Right ventricle myocardium inferior (tissue), 1 donor: ENCODE measurements around the gene UPF3A. TPM values are rescaled to one million over a fixed set of nuclear protein-coding genes. Genes with fewer than 3 reads are reported as not detected.

Experiments used
- ATAC-seq: fragments of 200-7000 bp; cut with Tn5 transposase; one replicate; pipeline ENCODE4 v1.9.1; 2020; ENCODE audit warnings: mild to moderate bottlenecking, moderate library complexity
- DNase-seq: peaks from one replicate; pipeline ENCODE4 v3.0.0; 2021; ENCODE audit errors: missing footprints
- intact Hi-C: fragments of 100-400 bp; cut with DNase I; formaldehyde crosslinking; loops from one replicate; pipeline ENCODE4 v1.11.0; 2022
- total RNA-seq: library from RNA; stranded (reverse); fragmentation: NEBNext Ultra II Directional; extraction: Animal tissue kit (Norgen Biotek cat#: 25700); gene quantifications from one replicate; pipeline ENCODE4 v1.2.1, GENCODE V29; 2021
- donor health status: DM: no; HTN: yes; CAD: no; lungs with severe emphysema.

The UPF3A gene
- total RNA-seq, 1 donor from 2014 or later = 19.3 TPM

DNA sequence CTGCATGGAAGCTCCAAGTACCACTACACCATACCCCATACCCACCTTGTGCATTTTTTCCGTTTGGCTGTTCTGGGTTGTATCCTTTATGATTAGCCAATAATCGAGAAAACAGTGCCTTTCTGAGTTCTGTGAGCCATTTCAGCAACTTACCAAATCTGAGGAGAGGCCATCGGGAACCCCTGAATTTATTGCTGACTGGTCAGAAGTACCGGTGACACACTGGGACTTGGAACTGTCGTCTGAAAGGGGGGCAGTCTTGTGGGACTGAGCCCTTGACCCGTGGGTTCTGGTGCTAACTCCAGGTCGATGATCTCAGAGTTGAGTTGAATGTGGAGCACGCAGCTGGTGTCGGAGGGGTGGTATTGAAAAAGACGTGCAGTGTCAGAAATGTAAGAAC, 15.0 kb downstream of the UPF3A start:
- intact Hi-C loops = no loop called here
- DNase-seq = no peak
- ATAC-seq = no peak

DNA sequence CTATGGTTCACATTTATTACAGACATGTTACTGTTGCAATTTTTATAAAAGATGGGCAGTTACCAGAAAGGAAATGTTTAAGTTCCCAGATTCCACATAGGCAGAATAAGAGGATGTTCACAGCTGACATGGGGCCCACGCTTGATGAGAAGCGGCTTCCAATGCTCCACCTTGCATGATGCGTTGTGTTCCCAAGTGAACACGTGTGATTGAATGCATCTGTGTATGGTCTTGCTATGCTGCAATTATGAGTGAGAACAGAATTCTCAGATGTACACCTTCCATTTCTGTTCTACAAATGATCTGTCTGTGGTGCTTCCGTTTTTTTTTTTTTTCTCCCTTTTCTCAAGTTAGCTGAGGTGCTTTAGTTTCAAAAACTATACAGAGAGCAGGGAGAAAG, 15.5 kb downstream of the UPF3A start:
- ATAC-seq = no peak
- no peak for DNase-seq
- intact Hi-C loops = no loop called here

DNA sequence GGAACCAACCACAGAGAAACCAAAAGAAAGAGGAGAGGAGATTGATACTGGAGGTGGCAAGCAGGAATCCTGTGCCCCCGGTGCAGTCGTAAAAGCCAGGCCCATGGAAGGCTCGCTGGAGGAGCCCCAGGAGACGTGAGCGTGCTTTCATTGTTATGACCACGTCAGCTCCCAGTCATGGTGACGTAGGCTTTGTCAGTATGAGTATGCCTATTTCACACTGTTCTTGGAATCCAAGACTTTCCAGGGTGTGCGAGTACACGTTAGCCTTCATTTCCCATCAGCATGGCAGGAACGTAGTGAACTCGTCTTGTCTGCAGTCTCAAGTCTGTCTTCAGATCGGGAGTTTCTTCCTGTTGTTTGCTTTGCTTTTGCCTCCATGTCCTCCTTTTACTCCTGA, 17.5 kb downstream of the UPF3A start:
- ATAC-seq (no peak), DNase-seq (no peak)
- intact Hi-C loops = no loop called here

DNA sequence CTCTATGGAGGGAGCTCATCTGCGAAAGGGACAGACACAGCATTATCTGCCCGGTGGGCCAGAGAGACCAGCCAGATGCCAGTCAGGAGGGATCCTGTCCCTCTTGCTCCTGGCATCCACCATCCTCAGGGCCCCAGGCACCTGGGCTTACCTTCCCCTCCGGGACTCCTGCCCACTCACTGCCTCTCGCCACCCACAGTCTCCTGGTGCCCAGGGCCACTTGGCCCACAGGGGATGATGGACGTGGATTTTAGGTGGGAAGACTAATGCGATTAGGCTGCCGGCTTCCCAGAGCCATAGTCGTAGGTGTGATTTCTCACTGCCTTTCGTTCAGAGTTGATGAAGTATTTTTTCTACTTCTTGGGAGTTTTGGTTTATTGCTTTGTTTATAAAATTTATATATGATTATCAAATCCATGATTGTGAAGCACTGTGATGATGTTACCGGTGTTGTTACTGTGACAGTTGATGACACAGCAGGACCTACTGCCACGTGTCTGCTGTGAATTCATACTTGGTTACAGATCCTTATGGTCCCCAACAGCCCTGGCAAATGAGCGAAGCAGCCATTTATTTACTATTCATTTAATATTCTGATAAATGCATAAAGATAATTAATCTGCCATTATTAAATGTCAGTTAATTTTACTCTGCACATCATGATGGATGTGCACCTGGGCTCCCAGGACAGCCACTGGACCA, 18.4 kb downstream of the UPF3A start:
- intact Hi-C loops = no loop called here
- no peak for DNase-seq
- no peak for ATAC-seq

DNA sequence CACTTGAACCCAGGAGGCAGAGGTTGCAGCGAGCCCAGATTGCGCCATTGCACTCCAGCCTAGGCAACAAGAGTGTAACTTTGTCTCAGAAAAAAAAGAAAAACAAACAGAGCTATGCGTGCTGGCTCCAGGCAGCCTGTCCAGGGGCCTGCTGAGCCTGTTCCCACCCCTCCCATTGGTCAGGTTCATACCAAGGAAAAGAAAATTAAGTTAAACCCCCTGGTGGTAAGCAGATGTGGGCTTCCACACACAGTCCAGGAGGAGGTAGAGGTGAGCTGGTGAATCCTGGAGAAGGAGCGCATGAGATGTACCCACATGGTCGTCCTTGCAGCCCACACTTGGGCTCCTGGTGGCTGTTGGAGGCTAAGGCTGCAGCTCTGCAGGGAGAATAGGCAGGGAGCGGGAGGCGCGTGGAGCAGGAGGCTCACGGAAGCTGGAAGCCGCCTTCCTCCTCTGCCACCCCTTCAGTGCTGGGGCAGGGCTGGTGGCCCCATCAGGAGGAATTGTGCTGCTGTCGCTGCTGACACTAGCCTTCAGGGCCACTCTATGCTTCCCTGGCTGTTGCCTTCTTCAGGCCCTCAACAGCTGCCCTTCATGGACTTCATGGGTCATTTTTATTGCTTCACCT, 22.4 kb downstream of the UPF3A start:
- DNase-seq (no peak), ATAC-seq (no peak)
- intact Hi-C loops = no loop called here

DNA sequence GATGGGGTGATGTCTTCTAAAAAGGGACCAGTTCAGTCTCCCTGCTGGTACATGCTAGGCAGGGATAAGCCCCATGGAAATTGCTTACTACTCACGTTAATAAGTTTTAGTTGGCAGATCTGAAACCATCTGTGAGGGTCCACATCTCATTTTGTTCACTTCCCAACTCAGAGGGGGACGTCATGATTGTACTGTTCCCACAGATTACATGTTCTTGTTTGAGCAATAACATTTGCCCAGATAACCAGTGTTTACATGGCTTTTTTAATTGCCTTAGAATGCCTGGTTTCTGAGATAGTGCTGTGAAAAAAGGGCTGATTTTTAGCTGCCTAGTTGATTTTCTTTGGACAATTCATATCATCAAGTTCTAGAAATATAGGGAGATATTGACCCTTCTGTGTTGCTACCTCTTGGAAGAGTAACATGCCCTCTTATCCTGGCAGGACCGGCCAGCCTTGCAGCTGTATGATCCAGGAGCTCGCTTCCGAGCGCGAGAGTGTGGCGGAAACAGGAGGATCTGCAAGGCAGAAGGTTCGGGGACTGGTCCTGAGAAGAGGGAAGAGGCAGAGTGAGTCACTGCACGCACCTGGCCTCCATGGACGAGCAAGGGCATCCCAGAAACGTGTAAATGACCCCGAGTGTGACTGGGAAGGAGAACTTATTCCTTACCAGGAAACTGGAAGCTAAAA, 23.1 kb downstream of the UPF3A start:
- DNase-seq = no peak
- ATAC-seq = no peak
- intact Hi-C loops = no loop called here

DNA sequence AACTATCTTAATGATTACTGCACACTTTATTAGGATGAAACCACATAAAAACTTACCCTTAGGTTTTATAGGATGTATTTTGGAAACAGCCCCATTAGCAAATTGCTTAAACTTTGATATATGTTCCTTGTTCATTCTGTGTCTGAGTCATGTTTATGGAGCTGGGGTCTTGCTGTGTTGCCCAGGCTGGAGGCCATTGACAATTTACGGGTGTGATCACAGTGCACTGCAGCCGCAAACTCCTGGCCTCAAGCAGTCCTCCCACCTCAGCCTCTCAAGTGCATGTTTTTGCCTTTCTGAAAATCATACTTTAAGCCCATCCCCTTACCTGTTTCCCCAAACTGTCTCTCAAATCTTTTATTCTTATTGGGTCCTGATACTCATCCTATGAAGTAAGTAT, 27.7 kb downstream of the UPF3A start:
- ATAC-seq (no peak), DNase-seq (no peak)
- intact Hi-C loops = no loop called here

DNA sequence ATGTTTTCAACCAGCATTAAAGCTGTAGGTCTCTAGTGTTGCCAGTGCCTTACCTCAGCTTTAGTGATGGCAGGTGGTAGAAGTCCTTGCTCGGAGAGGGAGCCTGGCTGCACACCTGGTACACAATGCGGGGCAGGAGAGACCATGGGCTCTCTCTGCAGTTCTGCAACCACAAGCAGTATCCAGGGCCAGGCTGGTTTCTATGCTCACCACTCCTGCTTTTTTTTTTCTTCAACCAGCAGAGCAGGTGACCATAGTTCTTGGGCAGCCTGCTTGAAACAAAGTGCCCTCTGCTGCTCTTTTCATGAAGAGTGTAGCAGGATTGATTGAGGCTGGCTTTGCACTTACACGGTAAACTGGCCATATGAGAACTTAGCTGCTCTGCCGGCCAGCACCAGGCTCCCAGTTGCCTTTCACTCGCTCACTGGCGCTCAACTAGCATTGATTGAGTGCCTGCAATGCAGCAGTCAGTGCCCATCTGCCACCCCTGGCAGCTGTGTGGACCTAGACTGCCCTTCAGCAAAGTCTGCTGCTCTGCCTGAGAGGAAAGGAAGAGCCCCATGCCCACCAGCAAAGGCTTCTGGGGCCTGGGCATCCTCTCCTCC, 28.5 kb downstream of the UPF3A start:
- DNase-seq = no peak
- intact Hi-C loops = no loop called here
- no peak for ATAC-seq

DNA sequence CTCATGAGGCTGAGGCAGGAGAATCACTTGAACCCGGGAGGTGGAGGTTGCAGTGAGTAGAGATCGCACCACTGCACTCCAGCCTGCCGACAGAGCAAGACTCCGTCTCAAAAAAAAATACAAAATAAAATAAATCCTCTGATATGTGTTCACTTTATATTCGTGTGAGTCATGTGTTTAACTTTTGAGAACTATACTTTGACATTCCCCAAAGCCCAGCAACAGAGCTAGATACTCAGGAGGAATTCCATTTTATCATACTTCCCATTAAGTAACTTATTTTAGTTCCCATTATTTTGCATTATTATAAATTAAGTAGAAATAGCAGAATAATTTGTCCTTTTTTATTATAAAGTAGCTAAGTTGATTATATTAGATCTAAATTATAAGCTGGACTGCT, 29.6 kb downstream of the UPF3A start:
- intact Hi-C loops = no loop called here
- ATAC-seq (no peak), DNase-seq (no peak)

DNA sequence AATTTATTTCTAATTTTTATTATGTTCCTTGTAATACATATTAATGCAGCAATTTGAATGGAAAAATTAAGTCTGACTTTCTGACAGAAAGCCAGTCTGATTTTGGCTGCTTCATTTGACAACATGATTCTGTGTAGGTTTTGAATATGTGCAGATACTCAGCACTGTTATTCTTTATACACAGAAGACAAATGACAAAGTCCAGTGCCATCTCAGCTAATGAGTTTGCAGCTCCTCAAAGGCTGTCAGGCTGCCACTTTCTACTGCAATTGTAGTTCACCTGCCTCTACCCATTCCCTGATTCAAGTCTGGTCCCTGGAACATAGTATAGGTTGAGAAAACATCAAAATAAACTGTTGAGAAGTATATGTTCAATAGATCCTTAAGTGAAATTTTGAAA, 30.0 kb downstream of the UPF3A start:
- intact Hi-C loops = no loop called here
- DNase-seq (no peak), ATAC-seq (no peak)

DNA sequence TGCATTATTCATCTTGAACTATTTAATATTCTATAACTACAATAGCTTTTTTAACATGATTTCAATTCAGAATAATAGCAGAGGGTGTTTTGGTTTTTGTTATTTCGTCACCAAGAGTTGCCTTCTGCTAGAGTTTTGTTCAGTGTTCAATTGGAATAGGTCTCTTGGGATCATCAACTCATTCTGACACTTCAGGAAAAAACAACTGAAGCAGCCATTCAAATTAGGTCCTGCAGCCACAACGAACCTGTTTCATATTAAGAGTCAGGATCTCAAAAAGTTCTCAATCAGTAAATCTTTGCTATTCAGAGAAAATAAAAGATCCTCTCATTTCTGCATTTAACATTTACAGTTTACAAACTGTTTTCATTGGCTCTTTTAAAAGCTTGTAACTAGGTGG, 30.5 kb downstream of the UPF3A start:
- no peak for ATAC-seq
- intact Hi-C loops = no loop called here

DNA sequence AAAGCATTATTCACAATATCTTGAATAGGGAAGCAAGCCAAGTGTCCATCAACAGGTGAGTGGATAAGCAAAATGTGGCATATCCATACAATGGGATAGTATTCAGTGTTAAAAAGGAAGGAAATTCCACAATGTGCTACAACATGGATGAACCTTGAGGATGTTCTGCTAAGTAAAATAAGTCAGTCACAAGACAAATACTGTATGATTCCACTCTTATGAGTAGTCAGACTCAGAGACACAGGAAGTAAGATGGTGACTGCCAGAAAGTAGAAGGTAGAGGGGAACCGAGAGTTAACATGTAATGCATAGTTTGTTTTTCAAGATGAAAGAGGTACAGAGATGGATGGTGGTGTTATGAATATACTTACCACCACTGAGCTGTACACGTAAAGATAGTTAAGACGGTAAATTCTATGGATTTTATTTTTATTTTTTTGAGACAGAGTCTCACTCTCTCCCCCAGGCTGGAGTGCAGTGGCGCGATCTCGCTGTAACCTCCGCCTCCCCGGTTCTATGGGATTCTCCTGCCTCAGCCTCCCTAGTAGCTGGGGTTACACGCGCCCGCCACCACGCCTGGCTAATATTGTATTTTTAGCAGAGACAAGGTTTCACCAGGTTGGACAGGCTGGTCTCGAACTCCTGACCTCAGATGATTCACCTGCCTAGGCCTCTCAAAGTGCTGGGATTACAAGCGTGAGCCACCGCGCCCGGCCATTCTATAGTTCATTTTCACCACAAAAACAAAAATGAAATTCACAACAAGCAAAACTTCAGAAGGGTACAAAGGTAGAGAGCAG, 31.9 kb downstream of the UPF3A start:
- DNase-seq = no peak
- intact Hi-C loops = no loop called here
- no peak for ATAC-seq

More for the DNA sequence above, 30.5 kb downstream of the UPF3A start:
- no peak for DNase-seq

DNA sequence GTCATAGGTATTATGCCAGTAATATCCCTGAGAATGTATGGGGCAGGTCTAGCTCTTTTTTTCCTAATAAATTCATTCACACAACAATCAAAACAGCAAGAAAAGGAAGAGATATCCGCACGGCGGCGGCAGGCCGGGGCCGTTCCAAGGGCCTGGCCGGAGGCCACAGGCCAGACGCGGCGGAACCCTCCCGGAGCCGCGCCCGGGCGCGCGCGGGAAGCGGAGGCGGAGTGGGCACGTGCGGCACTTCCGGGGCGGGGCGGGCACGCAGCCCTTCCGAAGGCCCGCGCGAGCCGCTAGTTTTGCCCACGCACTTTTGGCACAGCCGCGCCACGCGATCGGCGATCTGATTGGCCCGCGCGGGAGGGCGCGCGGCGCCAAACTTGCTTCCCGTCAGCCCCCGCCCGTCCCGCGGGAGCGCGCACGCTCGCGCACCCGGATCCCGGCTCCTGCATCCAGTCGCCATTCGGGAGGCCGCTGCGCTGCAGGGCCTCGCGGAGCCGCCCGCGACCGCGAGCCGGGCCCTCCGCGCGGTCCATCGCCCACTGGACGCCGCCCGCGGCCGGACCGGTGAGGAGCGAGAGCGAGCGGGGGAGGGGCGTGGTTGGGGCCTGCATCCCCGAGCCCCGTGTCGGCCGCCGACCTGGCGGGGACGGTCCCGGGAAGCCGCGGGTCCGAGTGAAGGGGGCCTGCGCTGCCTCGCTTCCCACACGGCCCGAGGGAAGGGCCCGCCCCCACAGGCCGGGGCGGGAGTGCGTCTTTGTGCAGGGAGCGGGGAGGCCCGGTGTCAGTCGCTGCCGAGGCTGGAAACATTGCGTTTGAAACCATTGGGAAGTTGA, 32.9 kb downstream of the UPF3A start, which contains the start of gene CHAMP1:
TSS of gene CHAMP1 (plus strand) at position 430 of the 839 bp plus-strand sequence. CDS start 9,340 bp downstream, outside the sequence.
- intact Hi-C loops = loop anchor here (2.0 kb wide), 1 partner anchor 33 kb away; the partner anchor contains the start of gene UPF3A
- peak; percentile 99 for DNase-seq

DNA sequence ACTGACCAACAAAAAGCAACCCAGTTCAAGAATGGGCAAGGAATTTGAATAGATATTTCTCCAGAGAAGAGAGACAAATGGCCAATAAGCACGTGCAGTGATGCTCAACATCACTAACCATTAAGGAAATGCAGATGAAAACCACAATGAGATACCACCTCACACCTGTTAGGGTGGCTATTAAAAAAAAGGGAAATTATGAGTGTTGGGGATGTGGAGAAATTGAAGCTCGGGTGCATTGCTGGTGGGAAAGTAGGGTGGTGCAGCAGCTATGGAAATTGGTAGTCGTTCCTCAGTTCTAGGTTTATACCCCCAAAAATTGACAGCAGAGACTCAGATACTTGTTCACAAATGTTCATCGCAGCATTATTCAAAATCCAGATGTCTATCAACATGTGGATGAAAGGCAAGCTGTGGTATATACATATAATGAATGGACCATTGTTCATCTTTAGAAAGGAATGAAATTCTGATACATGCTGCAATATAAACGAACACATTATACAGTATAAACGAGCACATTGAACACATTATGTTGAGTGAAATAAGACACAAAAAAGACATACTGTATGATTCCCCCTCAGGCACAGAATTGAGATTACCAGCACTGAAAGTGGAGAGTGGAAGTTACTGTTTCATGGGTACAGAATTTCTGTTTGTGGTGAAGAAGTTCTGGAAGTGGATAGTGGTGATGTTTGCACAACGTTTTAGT, 33.8 kb downstream of the UPF3A start:
- ATAC-seq (no peak), DNase-seq (no peak)
- intact Hi-C loops = loop anchor here (2.0 kb wide), 1 partner anchor 34 kb away; the partner anchor contains the start of gene UPF3A

More for the DNA sequence above, 32.9 kb downstream of the UPF3A start, which contains the start of gene CHAMP1:
- ATAC-seq = peak; percentile 96

DNA sequence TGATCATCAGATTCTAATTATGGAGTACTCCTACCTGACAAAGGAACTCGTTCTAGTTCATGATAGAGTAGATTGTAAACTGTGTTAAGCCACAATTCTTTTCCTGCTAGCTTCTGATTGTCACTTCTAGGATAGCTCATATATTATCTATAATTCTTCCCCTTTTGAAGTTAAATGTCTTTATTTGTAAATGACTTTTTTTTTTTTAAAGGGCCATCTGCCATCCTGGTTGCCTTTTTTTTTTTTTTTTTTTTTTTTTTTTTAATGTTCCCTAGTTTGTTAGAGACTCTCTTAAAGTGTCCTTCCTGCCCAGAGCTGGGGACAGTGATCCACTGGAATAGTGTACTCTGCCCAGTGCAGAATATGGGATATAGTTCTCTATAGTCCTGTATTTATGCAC, 37.2 kb downstream of the UPF3A start:
- no peak for ATAC-seq
- DNase-seq = no peak
- intact Hi-C loops = no loop called here

DNA sequence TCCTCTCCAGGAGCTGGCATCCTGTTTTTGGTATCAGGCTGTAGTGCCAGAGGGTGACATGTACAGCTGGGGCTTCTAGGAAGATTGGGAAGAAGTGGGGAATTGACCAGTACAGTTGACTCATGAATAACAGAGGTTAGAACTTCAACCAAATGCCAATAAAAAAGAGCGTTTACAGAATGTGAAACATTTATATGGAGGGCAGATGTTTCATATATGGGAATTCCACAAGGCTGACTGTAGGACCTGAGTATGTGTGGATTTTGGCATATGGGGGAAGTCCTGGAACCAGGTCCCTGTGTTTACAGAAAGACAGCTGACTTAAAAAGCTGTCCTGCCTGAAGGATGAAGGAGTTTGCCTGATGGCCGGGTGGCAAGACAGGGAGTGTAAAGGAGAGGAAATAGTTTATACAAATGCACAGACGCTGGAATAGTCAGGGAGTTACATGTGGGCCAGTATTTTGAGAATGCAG, 38.1 kb downstream of the UPF3A start:
- intact Hi-C loops = no loop called here
- DNase-seq (no peak), ATAC-seq (no peak)

DNA sequence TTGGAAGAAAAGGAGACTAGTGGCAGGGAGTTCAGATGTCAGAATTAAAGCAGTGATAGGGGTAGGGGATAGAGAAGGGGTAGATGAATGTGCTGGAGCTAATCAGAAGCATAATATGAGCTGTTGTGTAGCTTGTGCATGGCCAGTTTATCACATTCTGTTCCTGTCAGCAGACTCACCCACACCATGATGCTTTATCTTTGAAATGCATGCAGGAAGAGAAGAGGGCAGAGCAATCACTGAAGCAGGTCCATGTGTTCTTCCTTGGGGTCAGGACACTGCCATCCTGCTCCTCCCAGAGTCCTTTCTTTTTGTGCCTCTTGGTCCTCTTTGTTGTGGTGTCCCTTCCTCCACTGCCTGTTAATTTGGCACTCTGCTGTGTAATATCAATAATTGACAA, 38.7 kb downstream of the UPF3A start:
- intact Hi-C loops = no loop called here
- DNase-seq = no peak
- ATAC-seq = peak; percentile 54
